ENCODE data around the gene FGG. TPM values are rescaled to one million over a fixed set of nuclear protein-coding genes. Genes with fewer than 3 reads are reported as not detected.

The FGG gene
- total and polyA plus RNA-seq, 10 of the 15 experiments (the other 5 are each of a cell fraction or from before 2014, with no cell fraction given): 1.8 TPM; not detected in 9

DNA sequence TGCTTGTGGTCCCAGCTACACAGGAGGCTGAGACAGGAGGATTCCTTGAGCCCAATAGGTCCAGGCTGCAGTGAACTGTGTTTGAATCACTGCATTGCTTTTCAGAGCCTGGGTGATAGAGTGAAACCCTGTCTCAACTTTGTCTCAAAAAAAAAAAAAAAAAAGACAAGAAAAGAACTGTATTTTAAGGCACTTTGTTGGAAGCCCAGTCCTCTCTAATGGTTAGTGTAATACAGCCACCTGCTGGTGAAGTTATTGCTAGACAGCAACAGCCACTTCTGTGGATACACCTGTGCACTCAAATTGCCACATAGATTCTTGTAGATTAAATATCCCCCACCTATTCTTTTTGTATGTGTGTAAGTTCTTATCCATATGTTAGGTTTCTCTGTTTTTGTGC, 10.1 kb upstream of the FGG start:
- CTCF ChIA-PET: interaction anchor here (0.7 to 19.0 kb wide), 13 partner anchors 10 to 145 kb away, joined by 3 to 796 read pairs (median 4); partner anchors contain the start of genes FGB, FGG and PLRG1
- no peak overlapping the region for H3K9ac ChIP-seq (ENCODE audit: control insufficient read depth, insufficient read depth, low read length)
- BruUV-seq (replicated peaks): no TSS peak
- H2AFZ ChIP-seq (ENCODE audit: control insufficient read depth, low read depth, low read length): no peak overlapping the region
- RAD21 ChIA-PET (ENCODE audit: unreplicated experiment): interaction anchor here (0.6 to 7.1 kb wide), 7 partner anchors 8 to 74 kb away, joined by 3 to 88 read pairs (median 3); partner anchors contain the start of genes FGG and PLRG1
- no peak overlapping the region for H3K4me2 ChIP-seq (ENCODE audit: control insufficient read depth, insufficient read depth)
- H4K20me1 ChIP-seq (ENCODE audit: control insufficient read depth, insufficient read depth): no peaks in the 10 kb centered on the region
- H3K4me1 ChIP-seq (ENCODE audit: control insufficient read depth, insufficient read depth, low read length): no peaks in the 10 kb centered on the region
- H3K27ac ChIP-seq (ENCODE audit: control insufficient read depth, insufficient read depth): no peak overlapping the region
- intact Hi-C loops (cut with micrococcal nuclease; ENCODE audit: unreplicated experiment) (loop anchor here (1.0 to 10.0 kb wide), 5 partner anchors 63 to 848 kb away; partner anchors contain the start of gene MAP9), in situ Hi-C loops (cut with MboI) (no loop called here)
- no peaks in the 10 kb centered on the region for H3K9me3 ChIP-seq (replicated peaks; ENCODE audit: control insufficient read depth, insufficient read depth, low read length)
- FAIRE-seq (no peak), DNase-seq (ENCODE audit: low read depth, low spot score) (no peak), ATAC-seq (peak; percentile 72)
- POLR2A ChIA-PET: interaction anchor here (0.7 kb wide), 1 partner anchor 17 kb away, joined by 4 read pairs; no protein-coding TSS in a partner anchor
- H3K36me3 ChIP-seq (ENCODE audit: control insufficient read depth in 2 of 2, insufficient read depth in 2 of 2, low read length in 1 of 2): no peaks in the 10 kb centered on the region
- H3K79me2 ChIP-seq (ENCODE audit: control insufficient read depth, insufficient read depth, low read length): no peaks in the 10 kb centered on the region
- H3K4me3 ChIP-seq: no peak overlapping the region
- SMC1A ChIA-PET (ENCODE audit: uncharacterized antibody, unreplicated experiment): interaction anchor here (0.8 to 7.2 kb wide), 4 partner anchors 13 to 72 kb away, joined by 3 to 119 read pairs (median 58); partner anchors contain the start of genes FGB and PLRG1
- H3K27me3 ChIP-seq (replicated peaks in 1 of 2; ENCODE audit: control insufficient read depth in 2 of 2, insufficient read depth in 2 of 2, low read length in 1 of 2): peaks cover 0 to 3% of the 10 kb centered on the region in 2 experiments
- TF ChIP-seq RAD21 (IDR thresholded peaks at IDR 0.05; ENCODE audit: insufficient read depth, low read depth, low read length): peak; percentile 70
- TF ChIP-seq ZNF384 (IDR thresholded peaks at IDR 0.05; ENCODE audit: borderline replicate concordance, low read depth, low read length): peak; percentile 59; the same call in 1 of the 2 replicates
- TF ChIP-seq SMC3 (IDR thresholded peaks at IDR 0.05; ENCODE audit: borderline replicate concordance, low read length): peak; percentile 78; the same call in 1 of the 2 replicates
- TF ChIP-seq, protein P1, sequence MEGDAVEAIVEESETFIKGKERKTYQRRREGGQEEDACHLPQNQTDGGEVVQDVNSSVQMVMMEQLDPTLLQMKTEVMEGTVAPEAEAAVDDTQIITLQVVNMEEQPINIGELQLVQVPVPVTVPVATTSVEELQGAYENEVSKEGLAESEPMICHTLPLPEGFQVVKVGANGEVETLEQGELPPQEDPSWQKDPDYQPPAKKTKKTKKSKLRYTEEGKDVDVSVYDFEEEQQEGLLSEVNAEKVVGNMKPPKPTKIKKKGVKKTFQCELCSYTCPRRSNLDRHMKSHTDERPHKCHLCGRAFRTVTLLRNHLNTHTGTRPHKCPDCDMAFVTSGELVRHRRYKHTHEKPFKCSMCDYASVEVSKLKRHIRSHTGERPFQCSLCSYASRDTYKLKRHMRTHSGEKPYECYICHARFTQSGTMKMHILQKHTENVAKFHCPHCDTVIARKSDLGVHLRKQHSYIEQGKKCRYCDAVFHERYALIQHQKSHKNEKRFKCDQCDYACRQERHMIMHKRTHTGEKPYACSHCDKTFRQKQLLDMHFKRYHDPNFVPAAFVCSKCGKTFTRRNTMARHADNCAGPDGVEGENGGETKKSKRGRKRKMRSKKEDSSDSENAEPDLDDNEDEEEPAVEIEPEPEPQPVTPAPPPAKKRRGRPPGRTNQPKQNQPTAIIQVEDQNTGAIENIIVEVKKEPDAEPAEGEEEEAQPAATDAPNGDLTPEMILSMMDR (IDR thresholded peaks at IDR 0.05 in 2 of 3, conservative IDR thresholded peaks at IDR 0.05 in 1 of 3; ENCODE audit: control insufficient read depth in 2 of 3, extremely low read depth in 1 of 3, insufficient read depth in 1 of 3, low read depth in 3 of 3, low read length in 3 of 3): peak; percentile 43 to 62 (median 56); a peak in 5 of 6 replicates
- TF ChIP-seq, protein P2, sequence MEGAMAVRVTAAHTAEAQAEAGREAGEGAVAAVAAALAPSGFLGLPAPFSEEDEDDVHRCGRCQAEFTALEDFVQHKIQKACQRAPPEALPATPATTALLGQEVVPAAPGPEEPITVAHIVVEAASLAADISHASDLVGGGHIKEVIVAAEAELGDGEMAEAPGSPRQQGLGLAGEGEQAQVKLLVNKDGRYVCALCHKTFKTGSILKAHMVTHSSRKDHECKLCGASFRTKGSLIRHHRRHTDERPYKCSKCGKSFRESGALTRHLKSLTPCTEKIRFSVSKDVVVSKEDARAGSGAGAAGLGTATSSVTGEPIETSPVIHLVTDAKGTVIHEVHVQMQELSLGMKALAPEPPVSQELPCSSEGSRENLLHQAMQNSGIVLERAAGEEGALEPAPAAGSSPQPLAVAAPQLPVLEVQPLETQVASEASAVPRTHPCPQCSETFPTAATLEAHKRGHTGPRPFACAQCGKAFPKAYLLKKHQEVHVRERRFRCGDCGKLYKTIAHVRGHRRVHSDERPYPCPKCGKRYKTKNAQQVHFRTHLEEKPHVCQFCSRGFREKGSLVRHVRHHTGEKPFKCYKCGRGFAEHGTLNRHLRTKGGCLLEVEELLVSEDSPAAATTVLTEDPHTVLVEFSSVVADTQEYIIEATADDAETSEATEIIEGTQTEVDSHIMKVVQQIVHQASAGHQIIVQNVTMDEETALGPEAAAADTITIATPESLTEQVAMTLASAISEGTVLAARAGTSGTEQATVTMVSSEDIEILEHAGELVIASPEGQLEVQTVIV (IDR thresholded peaks at IDR 0.05; ENCODE audit: borderline replicate concordance, partially characterized antibody): no peak
- no peak for TF ChIP-seq IKZF2 (IDR thresholded peaks at IDR 0.05)

Data from GM12878 (cell line).